Measurements from ENCODE around the gene CLOCK.

Gene CLOCK

GRCh38 chr4:55488716-55489115 lies 58.0 kb downstream of the CLOCK start:
- FAIRE-seq: no peak
- no peak for DNase-seq (ENCODE audit: low spot score)

- no peak for DNase-seq (ENCODE audit: low spot score)
- no peak for FAIRE-seq
Observed at GRCh38 chr4:55485821-55486220, 60.9 kb downstream of the CLOCK start.

- no peak for FAIRE-seq
Observed at GRCh38 chr4:55483315-55483714, 63.4 kb downstream of the CLOCK start.

GRCh38 chr4:55475394-55476243 lies 71.1 kb downstream of the CLOCK start:
- FAIRE-seq (no peak), DNase-seq (ENCODE audit: low spot score) (no peak)

More at GRCh38 chr4:55483315-55483714, 63.4 kb downstream of the CLOCK start:
- no peak for DNase-seq (ENCODE audit: low spot score)

GRCh38 chr4:55469979-55470378 lies 76.7 kb downstream of the CLOCK start:
- FAIRE-seq (no peak), DNase-seq (ENCODE audit: low spot score) (no peak)

- FAIRE-seq (no peak), DNase-seq (ENCODE audit: low spot score) (peak; percentile 23)
Observed at GRCh38 chr4:55468724-55469123, 78.0 kb downstream of the CLOCK start.

- FAIRE-seq: no peak
- no peak for DNase-seq (ENCODE audit: low spot score)
Observed at GRCh38 chr4:55466001-55466400, 80.7 kb downstream of the CLOCK start.

- peak; percentile 74 for FAIRE-seq
- no peak for DNase-seq (ENCODE audit: low spot score)
Observed at GRCh38 chr4:55458611-55459010, 88.1 kb downstream of the CLOCK start.

GRCh38 chr4:55458164-55458563 lies 88.5 kb downstream of the CLOCK start:
- FAIRE-seq (peak; percentile 65), DNase-seq (ENCODE audit: low spot score) (peak; percentile 51)

GRCh38 chr4:55450566-55450965 lies 96.1 kb downstream of the CLOCK start:
- no peak for DNase-seq (ENCODE audit: low spot score)
- no peak for FAIRE-seq

GRCh38 chr4:55447831-55448230 lies 98.9 kb downstream of the CLOCK start:
- FAIRE-seq (peak; percentile 82), DNase-seq (ENCODE audit: low spot score) (no peak)

- FAIRE-seq: no peak
- no peak for DNase-seq (ENCODE audit: low spot score)
Observed at GRCh38 chr4:55447108-55447708, 99.5 kb downstream of the CLOCK start.

GRCh38 chr4:55446578-55446922 lies 100.2 kb downstream of the CLOCK start:
- DNase-seq (ENCODE audit: low spot score) (no peak), FAIRE-seq (no peak)

GRCh38 chr4:55445921-55446577 lies 100.7 kb downstream of the CLOCK start:
- peak; percentile 37 for DNase-seq (ENCODE audit: low spot score)
- FAIRE-seq: no peak

GRCh38 chr4:55444827-55445226 lies 101.9 kb downstream of the CLOCK start:
- FAIRE-seq (no peak), DNase-seq (ENCODE audit: low spot score) (no peak)

GRCh38 chr4:55442541-55442940 lies 104.2 kb downstream of the CLOCK start:
- FAIRE-seq (no peak), DNase-seq (ENCODE audit: low spot score) (no peak)

- FAIRE-seq (no peak), DNase-seq (ENCODE audit: low spot score) (no peak)
Observed at GRCh38 chr4:55440786-55441185, 105.9 kb downstream of the CLOCK start.

- FAIRE-seq (no peak), DNase-seq (ENCODE audit: low spot score) (no peak)
Observed at GRCh38 chr4:55439023-55439422, 107.7 kb downstream of the CLOCK start.

- DNase-seq (ENCODE audit: low spot score) (no peak), FAIRE-seq (no peak)
Observed at GRCh38 chr4:55438314-55438713, 108.4 kb downstream of the CLOCK start.

GRCh38 chr4:55437823-55438222 lies 108.9 kb downstream of the CLOCK start:
- no peak for FAIRE-seq
- no peak for DNase-seq (ENCODE audit: low spot score)

- no peak for FAIRE-seq
- DNase-seq (ENCODE audit: low spot score): no peak
Observed at GRCh38 chr4:55437356-55437796, 109.3 kb downstream of the CLOCK start.

- FAIRE-seq (no peak), DNase-seq (ENCODE audit: low spot score) (no peak)
Observed at GRCh38 chr4:55435141-55435841, 111.4 kb downstream of the CLOCK start.
